ENCODE results near the gene ABCE1. TPM values are rescaled to one million over a fixed set of nuclear protein-coding genes. Genes with fewer than 3 reads are reported as not detected.

Gene ABCE1
- total RNA-seq, 2 experiments from 2014 or later, result 108 to 111 TPM

GRCh38 chr4:145090380-145090779 is 7.7 kb upstream of the ABCE1 start:
- ChIA-PET POLR2A (interaction anchor here (0.8 kb wide), 1 partner anchor 22 kb away, joined by 3 read pairs; no protein-coding TSS in a partner anchor), CTCF (ENCODE audit: unreplicated experiment) (no interaction called here)
- intact Hi-C loops (cut with micrococcal nuclease; ENCODE audit: unreplicated experiment), result no loop called here
- DNase-seq (ENCODE audit: low spot score), result no peak
- TF ChIP-seq EZH2phosphoT487 (IDR thresholded peaks at IDR 0.05; ENCODE audit: borderline replicate concordance, low read depth, low read length), result no peak
- TF ChIP-seq CTCF (conservative IDR thresholded peaks at IDR 0.05; ENCODE audit: low read length), result no peak
- peaks cover 6% of the 10 kb centered on the region for H3K4me1 ChIP-seq (ENCODE audit: insufficient read depth, low read length, poor library complexity, severe bottlenecking)
- peaks cover 55% of the 10 kb centered on the region; the same call in 1 of the 2 replicates for H3K79me2 ChIP-seq (ENCODE audit: insufficient read depth, low read depth, low read length)
- peaks cover 9% of the 10 kb centered on the region; the same call in 1 of the 2 replicates for H3K9me3 ChIP-seq (ENCODE audit: low read length)
- H3K4me2 ChIP-seq (ENCODE audit: low read length), result no peak overlapping the region
- no peak overlapping the region for H2AFZ ChIP-seq (ENCODE audit: low read length)
- peaks cover 100% of the 10 kb centered on the region for H3K36me3 ChIP-seq (ENCODE audit: insufficient read depth, low read length)
- no peaks in the 10 kb centered on the region for H3K9me2 ChIP-seq (ENCODE audit: insufficient read depth, low read length)
- H3K27ac ChIP-seq (ENCODE audit: low read depth, low read length, poor library complexity, severe bottlenecking), result no peak overlapping the region
- BruUV-seq (replicated peaks), result no TSS peak
- no peaks in the 10 kb centered on the region for H4K20me1 ChIP-seq (ENCODE audit: insufficient read depth, low read length)
- H3K4me3 ChIP-seq (ENCODE audit: low read depth, low read length, poor library complexity, severe bottlenecking), result no peak overlapping the region

- intact Hi-C loops (cut with micrococcal nuclease; ENCODE audit: unreplicated experiment), result no loop called here
- H3K79me2 ChIP-seq (ENCODE audit: insufficient read depth, low read depth, low read length), result peaks cover 81% of the 10 kb centered on the region
Observed at GRCh38 chr4:145093638-145094037, 4.5 kb upstream of the ABCE1 start.

More at GRCh38 chr4:145093638-145094037, 4.5 kb upstream of the ABCE1 start:
- TF ChIP-seq EZH2phosphoT487 (IDR thresholded peaks at IDR 0.05; ENCODE audit: borderline replicate concordance, low read depth, low read length), result no peak
- TF ChIP-seq CTCF (conservative IDR thresholded peaks at IDR 0.05; ENCODE audit: low read length), result no peak
- no peak for DNase-seq (ENCODE audit: low spot score)
- CTCF ChIA-PET (ENCODE audit: unreplicated experiment), result no interaction called here
- Histone ChIP-seq H3K4me3 (ENCODE audit: low read depth, low read length, poor library complexity, severe bottlenecking) (no peak overlapping the region), H3K36me3 (ENCODE audit: insufficient read depth, low read length) (peaks cover 74% of the 10 kb centered on the region), H3K4me1 (ENCODE audit: insufficient read depth, low read length, poor library complexity, severe bottlenecking) (peaks cover 20% of the 10 kb centered on the region), H4K20me1 (ENCODE audit: insufficient read depth, low read length) (no peaks in the 10 kb centered on the region), H3K9me3 (ENCODE audit: low read length) (peaks cover 9% of the 10 kb centered on the region; the same call in 1 of the 2 replicates), H3K27ac (ENCODE audit: low read depth, low read length, poor library complexity, severe bottlenecking) (no peak overlapping the region), H2AFZ (ENCODE audit: low read length) (no peak overlapping the region), H3K4me2 (ENCODE audit: low read length) (no peak overlapping the region), H3K9me2 (ENCODE audit: insufficient read depth, low read length) (no peaks in the 10 kb centered on the region)
- BruUV-seq (replicated peaks), result no TSS peak
- POLR2A ChIA-PET, result interaction anchor here (0.7 to 2.6 kb wide), 3 partner anchors 9 to 760 kb away, joined by 3 to 8 read pairs (median 3); no protein-coding TSS in a partner anchor

All from OCI-LY7 (cell line).